Prostate gland (tissue), 2 donors: ENCODE data around the gene CTNNBL1. TPM values are rescaled to one million over a fixed set of nuclear protein-coding genes. Genes with fewer than 3 reads are reported as not detected.
"Not testable (repeated sequence)": the region's sequence is repeated elsewhere in the genome, so short reads cannot be mapped to it uniquely, and the experiment has no call there.

Experiments used
- DNase-seq: peaks from one replicate; pipeline ENCODE4 v3.0.0-alpha.2; 2019; ENCODE audit warnings: low spot score
- H3K27ac ChIP-seq, 2 donors: fragments of 200-600 bp; sonication (generic); 2 replicates each; pipeline ENCODE4 v1.5.1; 2017 to 2019
- H3K27me3 ChIP-seq: fragments of 200-600 bp; sonication (generic); replicated peaks from 2 replicates; pipeline ENCODE4 v1.5.1; 2019; ENCODE audit not compliant: insufficient read depth
- H3K36me3 ChIP-seq, 2 donors: fragments of 200-600 bp; sonication (generic); 1 replicate in 1 of 2; 2 replicates in 1 of 2; pipeline versions ENCODE4 v1.5.1 to v1.8.1; 2017 to 2019
- H3K4me1 ChIP-seq: fragments of 200-600 bp; sonication (generic); replicated peaks from 2 replicates; pipeline ENCODE4 v1.5.1; 2019
- H3K4me3 ChIP-seq, 2 donors: fragments of 200-600 bp; sonication (generic); 2 replicates each; pipeline ENCODE4 v1.5.1; 2017 to 2019
- H3K9me3 ChIP-seq: fragments of 200-600 bp; sonication (generic); 2 replicates; pipeline ENCODE4 v1.5.1; 2017
- CTCF ChIP-seq, 4 experiments: fragments of 200-600 bp in 2 of 4; fragments of 450-650 bp in 2 of 4; sonication (generic) in 2 of 4; IDR thresholded peaks; 1 replicate in 3 of 4; 2 replicates in 1 of 4; pipeline ENCODE4 v1.5.1; 2016 to 2019; ENCODE audit warnings: antibody characterized with exemption in 4 of 4, mild to moderate bottlenecking in 2 of 4, moderate library complexity in 2 of 4
- POLR2A ChIP-seq: fragments of 450-650 bp; IDR thresholded peaks from one replicate; pipeline ENCODE4 v1.6.1; 2016; ENCODE audit warnings: antibody characterized with exemption, mild to moderate bottlenecking
- POLR2AphosphoS5 ChIP-seq: sonication (generic); formaldehyde crosslinking; IDR thresholded peaks from one replicate; pipeline ENCODE4 v1.6.1; 2017; ENCODE audit warnings: antibody characterized with exemption
- WGBS: methylation state at CpG from one replicate; pipeline ENCODE4 v1.1.5; 2018; 5-methylcytosine and 5-hydroxymethylcytosine counted together
- intact Hi-C: fragments of 100-400 bp; cut with DNase I; formaldehyde crosslinking; loops from one replicate; pipeline ENCODE4 v1.14.2; 2022
- total RNA-seq, 2 donors: library from RNA; depleted of rRNA; stranded (reverse); fragments of >200 nt; gene quantifications; one replicate each; pipeline ENCODE4 v1.1.0, GENCODE V29; 2016

The CTNNBL1 gene
- total RNA-seq, 2 donors from 2014 or later, result 29.9 to 61.0 TPM

GRCh38 chr20:37676440-37676839 lies 17.4 kb upstream of the CTNNBL1 start:
- 75% methylated on average over 7 of the region's 7 CpGs for WGBS
- H3K4me3 ChIP-seq, result no peak overlapping the region
- TF ChIP-seq CTCF (IDR thresholded peaks at IDR 0.05), result no peak
- TF ChIP-seq POLR2AphosphoS5, result no peak
- no peak for TF ChIP-seq POLR2A
- H3K27me3 ChIP-seq, result no peaks in the 10 kb centered on the region
- H3K9me3 ChIP-seq, result no peaks in the 10 kb centered on the region
- intact Hi-C loops, result no loop called here
- H3K4me1 ChIP-seq, result no peaks in the 10 kb centered on the region
- H3K36me3 ChIP-seq, result no peaks in the 10 kb centered on the region
- no peak for DNase-seq
- H3K27ac ChIP-seq, result no peak overlapping the region

DNA sequence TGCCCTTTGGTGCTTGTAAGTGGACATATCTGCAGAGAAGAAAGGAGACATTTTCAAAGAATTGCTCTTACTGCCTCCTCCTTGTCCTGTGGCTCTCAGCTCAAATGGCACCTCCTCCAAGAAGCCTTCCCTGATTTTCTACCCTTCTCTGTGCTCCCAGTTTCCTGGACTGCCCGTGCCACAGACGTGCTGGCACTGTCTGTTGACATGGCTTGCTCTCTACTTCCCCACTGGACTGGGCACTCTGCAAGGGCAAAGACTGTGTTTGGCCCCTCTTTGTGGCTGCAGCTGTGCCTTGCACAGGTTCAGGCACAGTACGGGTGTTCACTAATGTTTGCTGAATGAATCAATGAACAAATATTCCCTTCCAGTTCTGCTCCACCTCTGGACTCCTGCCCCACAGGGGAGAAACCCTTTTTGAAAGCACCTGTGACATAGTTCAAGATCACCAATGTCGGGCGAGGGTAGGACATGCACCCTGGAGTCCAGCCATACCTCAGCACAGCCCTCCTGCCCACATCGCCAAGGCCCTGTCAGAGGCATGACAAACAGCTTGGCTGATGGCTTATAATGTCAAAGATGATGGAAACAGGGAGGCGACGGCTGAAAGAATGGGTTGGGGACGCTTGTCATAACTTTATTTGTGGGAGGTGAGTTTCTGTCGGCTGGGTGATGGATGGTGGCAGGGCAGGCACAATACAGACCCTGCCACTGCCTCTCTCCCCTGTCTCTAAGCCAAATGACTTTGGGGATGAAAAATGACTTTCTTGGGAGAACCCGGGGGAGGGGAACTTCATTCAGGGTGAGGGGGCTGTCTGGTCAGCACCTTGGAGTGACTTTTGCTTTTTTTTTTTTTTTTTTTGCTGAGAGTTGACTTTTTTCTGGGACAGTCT lies 15.6 kb upstream of the CTNNBL1 start:
- Histone ChIP-seq H3K27ac (no peak overlapping the region), H3K27me3 (no peaks in the 10 kb centered on the region), H3K4me3 (no peak overlapping the region), H3K36me3 (no peaks in the 10 kb centered on the region), H3K4me1 (no peaks in the 10 kb centered on the region), H3K9me3 (no peaks in the 10 kb centered on the region)
- WGBS, result 44% methylated on average over 11 of the region's 11 CpGs
- DNase-seq, result no peak
- intact Hi-C loops, result no loop called here
- TF ChIP-seq CTCF (IDR thresholded peaks at IDR 0.05) (no peak), POLR2AphosphoS5 (no peak), POLR2A (no peak)

- H3K27me3 ChIP-seq, H3K4me3 ChIP-seq, DNase-seq, intact Hi-C loops, H3K9me3 ChIP-seq, H3K27ac ChIP-seq, H3K4me1 ChIP-seq, H3K36me3 ChIP-seq: not testable (repeated sequence)
- WGBS, result 79% methylated on average over 4 of the region's 4 CpGs
Observed at GRCh38 chr20:37679751-37680150, 14.1 kb upstream of the CTNNBL1 start.

DNA sequence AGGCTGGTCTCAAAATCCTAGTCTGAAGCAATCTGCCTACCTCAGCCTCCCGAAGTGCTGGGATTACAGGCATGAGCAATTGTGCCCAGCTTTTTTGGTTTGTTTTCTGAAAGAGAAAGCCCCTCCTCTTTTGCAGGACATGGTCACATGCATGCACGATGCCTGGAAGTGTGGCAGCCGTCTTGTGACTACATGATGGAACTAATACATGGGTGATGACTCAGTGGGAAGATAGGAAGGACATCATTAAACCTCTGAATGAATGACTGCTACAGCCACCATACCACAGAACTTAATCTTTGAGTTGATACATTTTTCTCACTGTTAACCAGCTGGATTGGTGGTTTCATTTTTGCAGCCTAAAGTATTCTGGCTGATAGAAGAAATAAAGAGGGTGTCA lies 13.4 kb upstream of the CTNNBL1 start:
- TF ChIP-seq CTCF (IDR thresholded peaks at IDR 0.05), result no peak
- TF ChIP-seq POLR2A, result no peak
- TF ChIP-seq POLR2AphosphoS5, result no peak
- Histone ChIP-seq H3K27ac (no peak overlapping the region), H3K9me3 (no peaks in the 10 kb centered on the region), H3K4me1 (no peaks in the 10 kb centered on the region), H3K4me3 (no peak overlapping the region), H3K27me3 (no peaks in the 10 kb centered on the region), H3K36me3 (no peaks in the 10 kb centered on the region)
- WGBS, result 55% methylated on average over 3 of the region's 3 CpGs
- DNase-seq, result no peak
- intact Hi-C loops, result no loop called here

- no peaks in the 10 kb centered on the region for H3K9me3 ChIP-seq
- no peak for DNase-seq
- no peaks in the 10 kb centered on the region for H3K36me3 ChIP-seq
- TF ChIP-seq POLR2A, result no peak
- TF ChIP-seq POLR2AphosphoS5, result no peak
- TF ChIP-seq CTCF (IDR thresholded peaks at IDR 0.05), result no peak
- H3K4me3 ChIP-seq, result no peak overlapping the region
- intact Hi-C loops, result no loop called here
- H3K4me1 ChIP-seq, result no peaks in the 10 kb centered on the region
- no peak overlapping the region for H3K27ac ChIP-seq
- no peaks in the 10 kb centered on the region for H3K27me3 ChIP-seq
- 39% methylated on average over 10 of the region's 10 CpGs for WGBS
Observed at GRCh38 chr20:37681384-37682112, 12.3 kb upstream of the CTNNBL1 start.

- H3K9me3 ChIP-seq, DNase-seq, H3K36me3 ChIP-seq, H3K27ac ChIP-seq, H3K4me1 ChIP-seq, intact Hi-C loops, H3K27me3 ChIP-seq, H3K4me3 ChIP-seq: not testable (repeated sequence)
- 33% methylated on average over 9 of the region's 9 CpGs for WGBS
Observed at GRCh38 chr20:37683146-37683545, 10.7 kb upstream of the CTNNBL1 start.
